Mesenchymal stem cell (in vitro differentiated cells and primary cell): ENCODE data around the gene HOXB6.

ENCODE experiments used
- DNase-seq: peaks from one replicate; pipeline ENCODE4 v3.0.0-alpha.2; 2013
- H2AFZ ChIP-seq: one replicate; pipeline ENCODE4 v1.6.1; 2013; ENCODE audit warnings: low read depth, mild to moderate bottlenecking, control low read depth, inconsistent platforms, low read length, moderate library complexity
- H2AK5ac ChIP-seq: 2 replicates; pipeline ENCODE4 v1.6.1; 2013; ENCODE audit warnings: low read length, moderate library complexity, mild to moderate bottlenecking, inconsistent platforms; ENCODE audit not compliant: severe bottlenecking
- H2BK120ac ChIP-seq: one replicate; pipeline ENCODE4 v1.6.1; 2013; ENCODE audit warnings: low read depth, mild to moderate bottlenecking, inconsistent platforms, low read length, moderate library complexity
- H2BK12ac ChIP-seq, 2 experiments: one replicate each; pipeline ENCODE4 v1.6.1; 2013; ENCODE audit warnings: inconsistent platforms in 2 of 2, low read length in 2 of 2, mild to moderate bottlenecking in 2 of 2, moderate library complexity in 2 of 2, control low read depth in 1 of 2
- H2BK15ac ChIP-seq: one replicate; pipeline ENCODE4 v1.6.1; 2013; ENCODE audit warnings: mild to moderate bottlenecking, low read depth, inconsistent platforms; ENCODE audit not compliant: poor library complexity, severe bottlenecking
- H2BK5ac ChIP-seq: 2 replicates; pipeline ENCODE4 v1.6.1; 2013; ENCODE audit warnings: low read depth, mild to moderate bottlenecking, low read length, control low read depth, inconsistent platforms; ENCODE audit not compliant: poor library complexity, severe bottlenecking
- H3K14ac ChIP-seq, 2 experiments: one replicate each; pipeline ENCODE4 v1.6.1; 2013; ENCODE audit warnings: inconsistent platforms in 2 of 2, low read length in 2 of 2, control low read depth in 1 of 2, mild to moderate bottlenecking in 1 of 2, moderate library complexity in 1 of 2
- H3K18ac ChIP-seq, 2 experiments: one replicate each; pipeline ENCODE4 v1.6.1; 2013; ENCODE audit warnings: inconsistent platforms in 2 of 2, low read length in 2 of 2, control low read depth in 1 of 2, low read depth in 1 of 2, mild to moderate bottlenecking in 1 of 2
- H3K23ac ChIP-seq, 2 experiments: one replicate each; pipeline ENCODE4 v1.6.1; 2013; ENCODE audit warnings: inconsistent platforms in 2 of 2, low read length in 2 of 2, mild to moderate bottlenecking in 2 of 2, moderate library complexity in 2 of 2, control low read depth in 1 of 2
- H3K27ac ChIP-seq: 2 replicates; pipeline ENCODE4 v1.5.1; 2013; ENCODE audit warnings: mild to moderate bottlenecking, moderate library complexity, low read length, control low read depth, inconsistent platforms; ENCODE audit not compliant: poor library complexity, severe bottlenecking
- H3K27me3 ChIP-seq, 2 experiments: 2 replicates each; pipeline versions ENCODE4 v1.6.1 to v1.7.0; 2013; ENCODE audit warnings: low read length in 2 of 2, mild to moderate bottlenecking in 2 of 2, moderate library complexity in 2 of 2, control low read depth in 1 of 2, inconsistent platforms in 1 of 2; ENCODE audit not compliant: control insufficient read depth in 1 of 2, insufficient read depth in 1 of 2
- H3K36me3 ChIP-seq, 2 experiments: 2 replicates each; pipeline versions ENCODE4 v1.6.1 to v1.7.0; 2013; ENCODE audit warnings: low read length in 2 of 2, control low read depth in 1 of 2, inconsistent platforms in 1 of 2, low read depth in 1 of 2, mild to moderate bottlenecking in 1 of 2; ENCODE audit not compliant: insufficient read depth in 2 of 2, control insufficient read depth in 1 of 2
- H3K4ac ChIP-seq, 2 experiments: one replicate each; pipeline ENCODE4 v1.6.1; 2013; ENCODE audit warnings: inconsistent platforms in 2 of 2, low read length in 2 of 2, mild to moderate bottlenecking in 2 of 2, moderate library complexity in 2 of 2, control low read depth in 1 of 2, low read depth in 1 of 2
- H3K4me1 ChIP-seq: 2 replicates; pipeline ENCODE4 v1.6.1; 2013; ENCODE audit warnings: low read depth, low read length, control low read depth; ENCODE audit not compliant: control insufficient read depth, insufficient read depth
- H3K4me2 ChIP-seq: 2 replicates; pipeline ENCODE4 v1.6.1; 2013; ENCODE audit warnings: low read length, mild to moderate bottlenecking, inconsistent platforms; ENCODE audit not compliant: poor library complexity, severe bottlenecking
- H3K4me3 ChIP-seq, 2 experiments: 2 replicates each; pipeline versions ENCODE4 v1.5.1 to v1.7.0; 2013; ENCODE audit warnings: low read length in 2 of 2, mild to moderate bottlenecking in 2 of 2, control low read depth in 1 of 2, low read depth in 1 of 2; ENCODE audit not compliant: insufficient read depth in 1 of 2
- H3K79me1 ChIP-seq: replicated peaks from 2 replicates; pipeline ENCODE4 v1.6.1; 2013; ENCODE audit warnings: mild to moderate bottlenecking, control low read depth, low read length, inconsistent platforms; ENCODE audit not compliant: poor library complexity, severe bottlenecking
- H3K9ac ChIP-seq: 2 replicates; pipeline ENCODE4 v1.7.0; 2013; ENCODE audit warnings: mild to moderate bottlenecking, low read length, moderate library complexity
- H3K9me3 ChIP-seq: 2 replicates; pipeline ENCODE4 v1.7.0; 2013; ENCODE audit warnings: mild to moderate bottlenecking, low read length; ENCODE audit not compliant: control insufficient read depth
- H4K8ac ChIP-seq: one replicate; pipeline ENCODE4 v1.6.1; 2013; ENCODE audit warnings: inconsistent platforms, mild to moderate bottlenecking, low read length, moderate library complexity
- H4K91ac ChIP-seq: one replicate; pipeline ENCODE4 v1.6.1; 2013; ENCODE audit warnings: mild to moderate bottlenecking, low read length, inconsistent platforms
- WGBS: methylation state at CpG from one replicate; pipeline ENCODE4 v1.1.7; 2013; ENCODE audit warnings: mixed read lengths; 5-methylcytosine and 5-hydroxymethylcytosine counted together

The HOXB6 gene

GRCh38 chr17:48558831-48559121 is 46.0 kb downstream of the HOXB6 start:
- peak overlapping the region in 1 of 2 experiments; percentile 76 for H3K18ac ChIP-seq
- H2AK5ac ChIP-seq, result no peak overlapping the region
- no peak overlapping the region for H3K14ac ChIP-seq
- H3K27me3 ChIP-seq, result no peaks in the 10 kb centered on the region
- H4K91ac ChIP-seq, result no peak overlapping the region
- H3K4me2 ChIP-seq, result no peak overlapping the region
- peak overlapping the region; percentile 2 for H2BK15ac ChIP-seq
- no peak overlapping the region for H2BK120ac ChIP-seq
- peak overlapping the region in 1 of 2 experiments; percentile 6 for H3K4ac ChIP-seq
- H2BK12ac ChIP-seq, result no peak overlapping the region
- H3K23ac ChIP-seq, result no peak overlapping the region
- peaks cover 1% of the 10 kb centered on the region for H3K79me1 ChIP-seq
- H2BK5ac ChIP-seq, result no peak overlapping the region
- H3K4me3 ChIP-seq, result peak overlapping the region in 1 of 2 experiments; percentile 68
- peak; percentile 17 for DNase-seq
- H4K8ac ChIP-seq, result no peak overlapping the region
- H3K9ac ChIP-seq, result peak overlapping the region; percentile 82
- no peak overlapping the region for H2AFZ ChIP-seq
- peaks cover 40% of the 10 kb centered on the region for H3K4me1 ChIP-seq
- H3K27ac ChIP-seq, result no peak overlapping the region
- 58% methylated on average over 2 of the region's 2 CpGs for WGBS
- H3K36me3 ChIP-seq, result peaks cover 15 to 23% of the 10 kb centered on the region in 2 experiments
- no peaks in the 10 kb centered on the region for H3K9me3 ChIP-seq

GRCh38 chr17:48558057-48558830 is 46.5 kb downstream of the HOXB6 start:
- peak overlapping the region; percentile 38 to 81 for H3K4ac ChIP-seq
- peak overlapping the region in 1 of 2 experiments; percentile 71 for H2BK12ac ChIP-seq
- no peak overlapping the region for H2BK5ac ChIP-seq
- peak overlapping the region; percentile 86 for H4K8ac ChIP-seq
- H2AFZ ChIP-seq, result no peak overlapping the region
- peak overlapping the region; percentile 18 for H4K91ac ChIP-seq
- H3K9ac ChIP-seq, result peak overlapping the region; percentile 82
- H3K4me3 ChIP-seq, result peak overlapping the region in 1 of 2 experiments; percentile 68
- H3K23ac ChIP-seq, result peak overlapping the region; percentile 55 to 95
- H3K14ac ChIP-seq, result peak overlapping the region in 1 of 2 experiments; percentile 31
- H3K4me2 ChIP-seq, result no peak overlapping the region
- no peaks in the 10 kb centered on the region for H3K9me3 ChIP-seq
- 52% methylated on average over 12 of the region's 13 CpGs for WGBS
- peak overlapping the region; percentile 41 for H2AK5ac ChIP-seq
- peaks cover 15 to 21% of the 10 kb centered on the region in 2 experiments for H3K36me3 ChIP-seq
- no peak overlapping the region for H3K27ac ChIP-seq
- no peaks in the 10 kb centered on the region for H3K27me3 ChIP-seq
- H3K4me1 ChIP-seq, result peaks cover 36% of the 10 kb centered on the region
- peak; percentile 31 for DNase-seq
- H3K79me1 ChIP-seq, result peaks cover 1% of the 10 kb centered on the region
- H3K18ac ChIP-seq, result peak overlapping the region; percentile 70 to 90
- no peak overlapping the region for H2BK120ac ChIP-seq
- H2BK15ac ChIP-seq, result peak overlapping the region; percentile 52

- Histone ChIP-seq H3K9ac (peak overlapping the region; percentile 82), H3K4me2 (no peak overlapping the region), H3K4ac (peak overlapping the region in 1 of 2 experiments; percentile 83), H3K36me3 (peaks cover 12 to 18% of the 10 kb centered on the region in 2 experiments), H3K27ac (peak overlapping the region; percentile 75), H4K91ac (no peak overlapping the region), H2AK5ac (peak overlapping the region; percentile 29), H3K27me3 (no peaks in the 10 kb centered on the region), H3K9me3 (no peaks in the 10 kb centered on the region), H3K79me1 (peaks cover 3% of the 10 kb centered on the region), H3K18ac (peak overlapping the region; percentile 48 to 79), H2BK15ac (no peak overlapping the region), H3K4me3 (peak overlapping the region in 1 of 2 experiments; percentile 68), H3K23ac (peak overlapping the region in 1 of 2 experiments; percentile 86), H2BK5ac (no peak overlapping the region), H2BK12ac (peak overlapping the region in 1 of 2 experiments; percentile 49), H2BK120ac (no peak overlapping the region), H3K14ac (no peak overlapping the region), H3K4me1 (peaks cover 35% of the 10 kb centered on the region), H4K8ac (peak overlapping the region; percentile 36), H2AFZ (no peak overlapping the region)
- WGBS, result 10% methylated on average over 6 of the region's 7 CpGs
- DNase-seq, result peak; percentile 68
These were observed 48.0 kb downstream of the HOXB6 start for GRCh38 chr17:48556576-48557401.

GRCh38 chr17:48556229-48556575 is 48.6 kb downstream of the HOXB6 start:
- Histone ChIP-seq H2AFZ (no peak overlapping the region), H3K4me1 (peaks cover 35% of the 10 kb centered on the region), H3K4me2 (peak overlapping the region; percentile 66), H3K18ac (no peak overlapping the region), H3K27ac (peak overlapping the region; percentile 75), H4K91ac (no peak overlapping the region), H2BK5ac (no peak overlapping the region), H3K9me3 (no peaks in the 10 kb centered on the region), H3K36me3 (peaks cover 13 to 24% of the 10 kb centered on the region in 2 experiments), H4K8ac (no peak overlapping the region), H3K79me1 (peaks cover 3% of the 10 kb centered on the region), H3K14ac (no peak overlapping the region), H3K4ac (no peak overlapping the region), H2BK120ac (peak overlapping the region; percentile 55), H3K9ac (peak overlapping the region; percentile 82), H3K4me3 (peak overlapping the region in 1 of 2 experiments; percentile 68), H3K23ac (no peak overlapping the region), H2AK5ac (no peak overlapping the region), H2BK15ac (no peak overlapping the region), H2BK12ac (peak overlapping the region in 1 of 2 experiments; percentile 25), H3K27me3 (no peaks in the 10 kb centered on the region)
- DNase-seq, result peak; percentile 47
- 10% methylated on average over 4 of the region's 5 CpGs for WGBS
